Retinal pigment epithelial cell (primary cell): ENCODE results near the gene CYB5R2.
"Not testable (repeated sequence)": the region's sequence is repeated elsewhere in the genome, so short reads cannot be mapped to it uniquely, and the experiment has no call there.

Experiments used
- DNase-seq: peaks from one replicate; pipeline ENCODE4 v3.0.0-alpha.2; 2010; ENCODE audit warnings: low read depth
- H3K4me3 ChIP-seq: 2 replicates; pipeline ENCODE4 v1.5.1; 2011; ENCODE audit warnings: mild to moderate bottlenecking, low read length, control low read depth, moderate library complexity
- TF ChIP-seq, protein P1 (sequence below): conservative IDR thresholded peaks from 2 replicates; pipeline ENCODE4 v1.5.1; 2011; ENCODE audit warnings: low read depth, low read length, control low read depth, inconsistent platforms

CYB5R2 gene

GRCh38 chr11:7670641-7671040 lies 2.7 kb downstream of the CYB5R2 start:
- H3K4me3 ChIP-seq, result no peak overlapping the region
- DNase-seq, result no peak
- TF ChIP-seq, protein P1, sequence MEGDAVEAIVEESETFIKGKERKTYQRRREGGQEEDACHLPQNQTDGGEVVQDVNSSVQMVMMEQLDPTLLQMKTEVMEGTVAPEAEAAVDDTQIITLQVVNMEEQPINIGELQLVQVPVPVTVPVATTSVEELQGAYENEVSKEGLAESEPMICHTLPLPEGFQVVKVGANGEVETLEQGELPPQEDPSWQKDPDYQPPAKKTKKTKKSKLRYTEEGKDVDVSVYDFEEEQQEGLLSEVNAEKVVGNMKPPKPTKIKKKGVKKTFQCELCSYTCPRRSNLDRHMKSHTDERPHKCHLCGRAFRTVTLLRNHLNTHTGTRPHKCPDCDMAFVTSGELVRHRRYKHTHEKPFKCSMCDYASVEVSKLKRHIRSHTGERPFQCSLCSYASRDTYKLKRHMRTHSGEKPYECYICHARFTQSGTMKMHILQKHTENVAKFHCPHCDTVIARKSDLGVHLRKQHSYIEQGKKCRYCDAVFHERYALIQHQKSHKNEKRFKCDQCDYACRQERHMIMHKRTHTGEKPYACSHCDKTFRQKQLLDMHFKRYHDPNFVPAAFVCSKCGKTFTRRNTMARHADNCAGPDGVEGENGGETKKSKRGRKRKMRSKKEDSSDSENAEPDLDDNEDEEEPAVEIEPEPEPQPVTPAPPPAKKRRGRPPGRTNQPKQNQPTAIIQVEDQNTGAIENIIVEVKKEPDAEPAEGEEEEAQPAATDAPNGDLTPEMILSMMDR, result no peak

- no peak for DNase-seq
- TF ChIP-seq, protein P1, result no peak
- no peak overlapping the region for H3K4me3 ChIP-seq
These were observed 4.4 kb downstream of the CYB5R2 start for GRCh38 chr11:7668911-7669310.

DNA sequence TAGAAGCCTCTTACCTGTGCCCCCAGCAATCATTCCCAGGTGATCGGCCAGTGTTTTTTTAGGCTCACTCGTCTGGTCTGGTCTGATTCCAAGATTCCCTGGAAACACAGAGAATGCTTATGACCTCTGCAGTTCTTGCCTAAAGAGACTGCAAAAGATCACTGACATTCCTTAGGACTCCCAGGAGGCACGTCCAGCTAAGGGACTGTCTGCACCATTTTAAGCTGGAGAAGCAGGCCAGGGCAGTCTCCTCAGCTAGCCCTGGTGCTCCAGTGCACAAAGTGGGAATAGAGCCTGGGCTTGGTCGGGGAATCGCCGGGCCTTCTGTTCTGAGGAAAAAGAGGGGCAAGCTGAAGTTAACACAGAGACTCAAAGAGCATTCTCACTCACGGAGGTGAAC lies 4.8 kb downstream of the CYB5R2 start:
- TF ChIP-seq, protein P1, result no peak
- no peak overlapping the region for H3K4me3 ChIP-seq
- no peak for DNase-seq

GRCh38 chr11:7667460-7667859 lies 5.8 kb downstream of the CYB5R2 start:
- TF ChIP-seq, protein P1, result no peak
- DNase-seq, result no peak
- H3K4me3 ChIP-seq, result no peak overlapping the region

- TF ChIP-seq, protein P1, result no peak
- no peak overlapping the region for H3K4me3 ChIP-seq
- no peak for DNase-seq
These were observed 6.9 kb downstream of the CYB5R2 start for GRCh38 chr11:7666292-7666866.

DNA sequence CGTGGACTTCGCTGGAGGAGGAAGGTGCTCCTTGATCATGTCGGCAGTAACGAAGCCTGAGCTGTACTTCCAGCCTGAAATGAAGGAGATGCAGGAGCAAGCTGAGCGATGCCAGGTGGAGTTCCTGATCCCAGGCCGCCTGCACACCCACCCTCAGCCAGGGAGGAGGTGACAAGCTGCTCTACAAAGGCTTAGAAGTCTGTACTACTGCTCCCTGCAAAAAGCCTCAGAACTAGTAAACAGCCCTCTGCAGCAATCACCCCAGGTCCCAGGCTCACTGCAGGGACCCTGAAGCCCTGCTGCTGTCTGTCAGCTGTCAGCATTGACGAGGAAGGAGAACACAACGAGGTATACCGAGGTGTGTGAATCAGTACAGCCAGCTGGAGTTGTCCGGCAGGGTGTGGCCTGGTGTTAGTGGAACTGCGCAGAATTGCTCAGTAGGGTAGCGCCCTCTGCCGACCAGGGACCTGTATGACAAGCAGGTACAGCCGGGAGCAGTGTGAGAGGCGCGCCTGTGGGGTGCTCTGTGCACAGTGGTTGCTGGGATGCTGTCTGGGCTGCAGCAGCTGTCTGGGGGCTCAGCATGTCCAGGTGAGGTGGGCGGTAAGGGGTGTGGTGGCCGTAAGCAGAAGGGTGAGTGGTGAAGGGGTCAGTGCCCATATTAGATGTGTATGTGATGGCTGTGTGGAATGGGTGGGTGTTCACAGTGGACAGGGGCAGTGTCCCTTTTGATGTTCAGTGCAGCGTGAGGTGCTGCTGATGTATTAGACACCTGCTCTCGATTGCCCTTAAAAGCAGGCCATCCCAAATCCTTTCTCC lies 7.6 kb downstream of the CYB5R2 start:
- no peak for DNase-seq
- no peak overlapping the region for H3K4me3 ChIP-seq
- TF ChIP-seq, protein P1, result peak; percentile 79

DNA sequence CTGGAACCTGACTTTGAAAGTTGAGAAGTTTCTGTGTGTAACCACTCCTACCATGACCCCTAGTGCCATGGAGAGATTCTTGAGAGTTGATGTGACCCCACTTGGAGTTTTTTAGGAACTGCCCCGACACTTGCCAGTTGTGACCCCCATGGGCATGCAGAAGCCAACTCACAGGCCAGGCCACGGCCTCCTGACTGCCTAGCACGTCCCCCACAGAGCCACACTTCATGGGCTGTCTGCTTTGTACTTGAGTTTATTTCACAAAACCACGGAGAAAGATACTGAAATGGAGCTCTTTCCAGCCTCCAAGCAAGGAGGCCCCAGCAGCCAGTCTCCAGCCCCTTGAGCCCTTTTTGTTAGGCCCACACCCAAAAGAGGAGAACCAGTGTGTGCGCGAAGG lies 8.4 kb downstream of the CYB5R2 start:
- no peak overlapping the region for H3K4me3 ChIP-seq
- TF ChIP-seq, protein P1, result no peak
- DNase-seq, result no peak

DNA sequence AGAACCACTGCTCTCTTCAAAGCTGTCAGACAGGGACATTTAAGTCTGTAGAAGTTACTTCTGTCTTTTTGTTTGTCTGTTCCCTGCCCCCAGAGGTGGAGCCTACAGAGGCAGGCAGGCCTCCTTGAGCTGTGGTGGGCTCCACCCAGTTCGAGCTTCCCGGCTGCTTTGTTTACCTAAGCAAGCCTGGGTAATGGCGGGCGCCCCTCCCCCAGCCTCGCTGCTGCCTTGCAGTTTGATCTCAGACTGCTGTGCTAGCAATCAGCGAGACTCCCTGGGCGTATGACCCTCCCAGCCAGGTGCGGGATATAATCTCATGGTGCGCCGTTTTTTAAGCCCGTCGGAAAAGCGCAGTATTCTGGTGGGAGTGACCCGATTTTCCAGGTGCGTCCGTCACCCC lies 9.8 kb downstream of the CYB5R2 start:
- not testable (repeated sequence) for DNase-seq, H3K4me3 ChIP-seq
